ENCODE measurements around the gene SLC39A11.

Gene SLC39A11

DNA sequence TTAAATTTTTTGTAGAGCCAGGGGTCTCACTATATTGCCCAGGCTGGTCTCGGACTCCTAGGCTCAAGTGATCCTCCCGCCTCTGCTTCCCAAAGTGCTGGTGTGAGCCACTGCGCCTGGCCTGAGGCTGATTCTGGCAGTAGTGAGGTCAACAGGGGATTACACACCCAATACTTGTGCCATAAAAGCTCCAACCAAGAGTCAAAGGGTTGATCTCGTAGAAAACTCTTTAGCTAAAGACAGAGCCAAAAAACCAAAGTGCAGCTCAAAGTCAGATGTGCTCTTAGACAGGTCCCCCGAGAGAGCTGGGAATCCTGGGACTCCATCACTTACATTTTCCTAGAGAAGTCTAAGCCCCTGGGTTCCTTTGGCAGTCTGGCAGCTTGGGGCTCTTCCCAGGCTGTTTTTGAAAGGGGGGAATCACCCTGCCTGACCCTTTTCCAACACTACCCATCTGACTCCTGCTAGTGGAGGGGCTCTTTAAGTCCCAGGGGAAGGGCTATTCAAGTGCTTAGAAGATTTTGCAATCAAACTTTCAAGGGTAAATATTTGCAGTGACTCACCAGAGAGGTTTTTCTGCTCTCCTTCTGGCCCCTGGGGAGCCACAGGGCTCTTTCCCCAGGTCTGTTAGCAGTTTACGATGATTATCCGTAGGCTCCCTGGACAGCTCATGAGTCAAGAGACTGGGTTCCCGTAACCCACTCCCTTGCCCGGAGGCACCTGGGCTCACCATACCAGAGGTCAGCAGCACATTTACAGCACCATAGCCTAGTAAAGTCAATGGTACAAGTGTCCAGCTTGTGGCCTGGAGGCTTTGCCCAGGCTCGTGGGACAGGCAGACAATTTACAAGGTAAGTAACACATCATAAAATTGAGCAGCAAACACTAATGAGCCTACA lies 408.7 kb downstream of the SLC39A11 start:
- DNase-seq (ENCODE audit: low read depth), result peak; percentile 93

DNA sequence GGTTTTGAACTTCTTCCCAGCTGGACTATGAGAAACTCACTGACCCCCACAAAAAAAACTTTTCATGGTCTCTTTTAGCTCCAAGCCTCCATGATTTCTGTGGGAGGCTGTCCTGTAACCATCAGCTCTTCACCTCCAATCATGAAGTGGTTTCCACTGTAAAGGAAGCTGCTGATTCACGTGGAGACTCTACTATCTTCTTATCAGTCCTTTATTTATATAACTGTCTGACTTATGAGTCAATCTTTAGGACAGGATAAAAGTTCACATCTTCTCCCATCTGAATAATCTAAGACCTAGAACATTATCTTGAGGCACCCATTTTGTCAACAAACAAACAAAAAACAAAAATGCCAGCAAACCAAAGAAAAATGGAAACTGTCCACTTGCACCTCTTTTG lies 409.9 kb downstream of the SLC39A11 start:
- DNase-seq (ENCODE audit: low read depth), result no peak

DNA sequence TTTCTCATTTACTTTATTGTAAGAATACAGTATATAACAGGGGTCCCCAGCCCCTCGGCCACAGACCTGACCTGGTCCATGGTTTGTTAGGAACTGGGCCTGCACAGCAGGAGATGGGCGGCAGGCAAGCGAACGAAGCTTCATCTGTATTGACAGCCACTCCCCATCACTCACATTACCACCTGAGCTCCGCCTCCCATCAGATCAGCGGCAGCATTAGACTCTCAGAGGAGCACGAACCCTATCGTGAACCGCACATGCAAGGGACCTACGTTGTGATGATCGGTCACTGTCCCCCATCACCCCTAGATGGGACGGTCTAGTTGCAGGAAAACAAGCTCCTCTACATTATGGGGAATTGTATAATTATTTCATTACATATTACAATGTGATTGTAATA lies 410.6 kb downstream of the SLC39A11 start:
- no peak for DNase-seq (ENCODE audit: low read depth)

DNA sequence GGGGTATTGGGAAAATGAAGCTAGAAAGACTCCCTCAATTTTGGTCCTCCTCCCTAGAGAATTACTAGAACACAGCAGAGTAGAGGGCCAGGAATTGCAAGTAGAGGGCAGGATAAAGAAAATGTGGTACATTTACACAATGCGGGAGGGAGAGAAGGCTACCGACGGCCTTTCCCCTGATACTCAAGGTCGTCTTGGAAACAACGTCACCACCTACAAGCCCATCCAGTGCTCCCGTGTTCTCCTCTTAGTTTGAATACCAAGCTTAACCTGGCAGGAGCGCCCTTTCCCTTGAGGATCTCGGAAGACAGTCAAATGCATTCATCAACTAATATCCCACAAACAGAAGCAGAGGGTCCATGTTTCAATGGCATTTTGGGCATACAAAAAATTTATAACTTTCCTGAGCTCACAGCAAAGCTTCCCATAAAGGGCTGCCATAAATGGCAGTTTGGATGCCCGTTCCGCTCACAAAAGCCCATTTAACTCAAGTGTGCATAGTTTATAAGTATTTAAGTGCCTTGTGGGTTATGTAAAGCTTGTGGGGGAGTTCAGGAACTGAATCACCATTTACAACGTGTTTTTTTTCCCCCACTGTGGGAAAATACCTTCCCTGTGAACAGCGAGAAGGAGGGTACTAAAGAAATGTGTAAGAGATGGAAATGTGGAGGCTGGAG lies 414.6 kb downstream of the SLC39A11 start:
- no peak for DNase-seq (ENCODE audit: low read depth)

DNA sequence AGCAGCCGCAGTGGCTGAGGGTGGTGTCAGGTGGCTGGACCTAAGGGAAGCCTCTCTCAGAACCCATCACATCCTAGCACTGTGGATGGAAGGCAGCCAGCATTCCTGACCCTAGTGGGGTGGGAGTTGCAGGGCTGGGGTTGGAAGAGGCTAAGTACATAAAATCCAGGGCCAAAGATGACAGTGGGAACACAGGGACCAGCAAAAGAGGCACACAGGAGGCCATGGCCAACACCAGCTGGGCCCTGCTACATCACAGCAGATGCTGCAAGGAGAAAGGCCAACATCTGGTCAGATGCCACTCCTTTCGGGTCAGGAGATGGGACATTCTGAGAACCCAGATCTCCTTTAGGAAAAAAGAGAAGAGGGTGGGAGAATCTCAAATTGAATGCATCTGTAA lies 415.4 kb downstream of the SLC39A11 start:
- DNase-seq (ENCODE audit: low read depth), result no peak

DNA sequence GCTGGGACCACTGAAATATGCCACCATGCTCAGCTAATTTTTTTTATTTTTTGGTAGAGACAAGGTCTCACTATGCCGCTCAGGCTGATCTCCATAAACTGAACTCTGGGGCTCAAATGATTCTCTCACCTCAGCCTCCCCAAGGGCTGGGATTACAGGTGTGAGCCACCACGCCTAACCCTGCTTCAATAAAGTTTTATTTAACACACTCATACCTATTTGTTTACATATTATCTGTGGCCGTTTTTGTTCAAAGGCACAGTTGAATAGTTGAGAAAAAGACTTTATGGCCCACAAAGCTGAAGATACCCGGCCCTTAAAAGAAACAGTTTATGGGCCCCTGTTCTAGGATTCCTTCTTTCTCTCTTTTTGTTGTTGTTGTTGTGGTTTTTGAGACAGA lies 419.8 kb downstream of the SLC39A11 start:
- no peak for DNase-seq (ENCODE audit: low read depth)

DNA sequence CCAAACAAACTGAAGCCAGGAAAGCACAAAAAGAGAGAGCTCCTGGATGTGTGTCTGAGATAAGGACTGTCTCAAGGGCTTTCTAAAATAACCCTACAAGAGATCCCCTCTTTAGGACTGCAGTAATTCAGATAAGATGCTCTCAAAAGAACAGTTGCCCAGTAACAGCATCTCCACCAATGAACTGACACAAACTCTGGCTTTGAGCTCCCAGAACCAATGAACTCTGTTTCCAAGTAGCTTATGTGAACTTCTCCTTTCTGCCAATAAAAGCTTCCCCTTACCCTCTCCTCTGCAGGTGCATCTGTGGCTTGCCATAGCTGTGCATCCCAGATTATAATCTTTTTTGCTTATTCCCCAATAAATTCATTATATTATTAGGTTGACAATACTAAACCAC lies 421.5 kb downstream of the SLC39A11 start:
- DNase-seq (ENCODE audit: low read depth), result no peak

DNA sequence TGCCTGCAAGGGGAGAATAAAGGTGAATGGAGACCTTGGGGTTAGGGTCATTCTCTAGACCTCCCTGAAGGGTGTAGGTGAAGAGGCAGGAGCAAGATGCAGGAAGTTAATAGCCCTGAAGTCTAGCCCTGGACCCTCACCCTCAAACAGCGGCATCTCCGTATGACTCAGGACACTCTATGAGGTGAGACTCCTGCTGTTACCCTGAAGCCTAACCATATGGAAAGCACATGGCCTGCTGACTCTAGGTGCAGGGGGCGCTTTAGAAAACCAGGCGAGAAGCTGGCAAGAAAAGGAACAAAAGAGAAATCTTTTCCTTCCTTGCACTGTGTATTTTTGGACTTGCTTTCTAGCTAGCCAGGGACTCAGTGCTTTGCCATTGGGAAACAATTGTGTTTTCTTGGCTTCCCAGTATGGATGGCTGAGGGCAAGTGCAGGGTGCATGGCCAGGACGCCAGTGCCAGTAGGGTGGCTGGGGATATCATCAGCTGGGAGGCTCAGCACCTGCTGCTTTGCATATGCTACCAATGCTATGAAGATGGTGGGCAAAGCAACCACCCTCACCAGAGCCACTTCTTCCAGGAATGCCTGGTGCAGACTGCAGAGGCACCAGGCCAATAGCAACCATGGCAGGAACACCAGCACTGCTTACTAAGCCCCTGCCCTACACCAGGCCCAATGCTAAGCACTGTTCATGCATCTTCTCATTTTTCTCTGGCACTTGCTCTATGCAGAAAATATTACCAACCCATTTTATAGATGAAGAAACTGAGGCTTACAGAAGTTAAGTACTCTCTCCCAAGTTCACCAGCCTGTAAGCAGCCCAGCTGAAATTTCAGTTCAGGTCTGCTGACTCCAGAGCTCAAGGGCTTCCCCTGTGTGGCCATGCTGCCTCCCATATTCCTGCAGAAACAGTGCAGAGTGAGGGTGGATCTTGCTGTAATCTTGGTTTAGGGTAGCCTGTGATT lies 425.1 kb downstream of the SLC39A11 start:
- DNase-seq (ENCODE audit: low read depth), result no peak

DNA sequence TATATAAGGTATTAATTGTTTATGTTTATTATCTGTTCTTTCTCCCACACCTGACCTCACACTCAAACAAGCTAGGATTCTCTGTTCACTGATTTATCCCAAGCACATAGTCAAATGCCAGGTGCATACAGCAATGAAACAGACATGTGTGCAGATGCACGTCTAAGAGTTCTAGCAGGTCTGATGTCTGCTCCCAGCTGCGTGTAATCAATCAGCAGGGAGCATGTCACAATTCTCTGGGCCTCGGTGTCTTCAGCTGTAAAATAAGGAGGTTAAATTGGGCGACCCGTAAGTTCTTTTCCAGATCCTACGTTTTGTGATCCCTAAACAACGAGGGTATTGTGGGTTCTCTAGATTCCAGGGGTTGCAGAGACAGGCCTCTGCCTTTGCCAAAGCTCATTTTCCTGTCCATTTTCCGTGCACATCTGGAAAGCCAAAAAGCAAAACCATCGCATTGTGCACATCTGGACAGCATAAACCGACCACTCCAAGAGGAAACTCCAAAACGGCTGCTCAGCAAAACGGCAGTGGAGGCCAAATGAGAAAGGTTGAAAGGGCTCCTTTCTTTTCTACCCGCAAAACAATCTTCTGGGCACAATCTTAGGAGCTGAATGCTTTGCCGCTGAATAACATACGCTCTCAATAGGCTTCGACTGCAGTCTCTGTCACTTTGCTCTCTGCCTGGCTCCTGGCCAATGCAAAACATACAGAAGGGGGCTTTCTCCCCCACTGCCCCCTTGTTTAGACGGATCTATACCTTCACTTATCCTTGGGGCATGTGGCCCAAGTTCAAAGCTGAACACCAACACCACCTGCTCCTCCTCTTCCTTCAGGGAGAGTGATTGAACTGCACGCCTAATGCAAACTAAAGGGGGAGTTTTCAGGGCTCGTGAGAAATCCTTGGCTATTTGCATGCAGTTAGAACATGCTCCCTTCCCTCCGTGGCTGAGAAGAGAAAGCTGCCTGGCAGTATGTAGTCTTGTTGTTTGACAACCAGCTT lies 426.3 kb downstream of the SLC39A11 start:
- DNase-seq (ENCODE audit: low read depth), result peak; percentile 14

DNA sequence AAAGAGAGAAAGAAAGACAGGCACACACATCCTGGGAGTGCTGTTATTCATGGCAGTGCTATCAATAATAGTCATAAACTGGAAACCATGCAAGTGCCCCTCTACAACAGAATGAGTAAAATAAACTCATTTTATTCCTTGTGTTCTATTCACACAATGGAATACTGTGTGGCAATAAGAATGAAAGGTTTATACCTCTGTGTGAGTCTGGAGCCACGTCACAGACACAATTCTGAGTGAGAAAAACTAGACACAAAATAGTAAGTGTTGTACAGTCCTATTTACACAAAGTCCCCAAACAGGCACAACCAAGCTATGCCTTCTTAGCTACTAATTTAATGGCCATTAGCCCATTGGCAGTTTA lies 429.7 kb downstream of the SLC39A11 start:
- DNase-seq (ENCODE audit: low read depth), result no peak

DNA sequence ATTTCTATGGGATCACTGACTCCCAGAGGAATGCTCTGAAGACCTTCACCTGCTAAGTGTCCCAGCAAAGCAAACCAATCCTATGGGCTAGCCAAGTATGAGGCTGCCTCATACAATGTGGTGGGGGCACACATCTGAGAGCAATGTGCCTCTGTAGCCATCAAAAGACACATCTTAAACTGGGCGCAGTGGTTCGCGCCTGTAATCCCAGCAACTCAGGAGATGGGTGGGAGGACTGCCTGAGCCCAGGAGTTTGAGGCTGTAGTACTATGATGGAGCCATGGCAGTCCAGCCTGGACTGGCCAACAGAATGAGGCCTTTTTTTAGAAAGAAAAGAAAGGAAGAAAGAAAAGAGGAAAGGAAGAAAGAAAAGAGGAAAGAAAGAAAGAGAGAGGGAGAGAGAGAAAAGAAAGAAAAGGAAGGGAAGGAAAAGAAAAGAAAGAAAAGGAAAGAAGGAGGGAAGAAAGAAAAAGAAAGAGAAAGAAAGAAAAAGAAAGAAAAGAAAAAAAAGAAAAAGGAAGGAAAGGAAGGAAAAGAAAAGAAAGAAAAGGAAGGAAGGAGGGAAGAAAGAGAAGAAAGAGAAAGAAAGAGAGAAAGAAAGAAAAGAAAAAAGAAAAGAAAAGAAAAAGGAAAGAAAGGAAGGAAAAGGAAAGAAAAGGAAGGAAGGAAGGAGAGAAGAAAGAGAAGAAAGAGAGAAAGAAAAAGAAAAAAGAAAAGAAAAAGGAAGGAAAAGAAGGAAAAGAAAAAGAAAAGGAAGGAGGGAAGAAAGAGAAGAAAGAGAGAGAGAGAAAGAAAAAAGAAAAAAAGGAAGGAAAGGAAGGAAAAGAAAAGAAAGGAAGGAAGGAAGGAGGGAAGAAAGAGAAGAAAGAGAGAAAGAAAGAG lies 430.3 kb downstream of the SLC39A11 start:
- DNase-seq (ENCODE audit: low read depth), result no peak

DNA sequence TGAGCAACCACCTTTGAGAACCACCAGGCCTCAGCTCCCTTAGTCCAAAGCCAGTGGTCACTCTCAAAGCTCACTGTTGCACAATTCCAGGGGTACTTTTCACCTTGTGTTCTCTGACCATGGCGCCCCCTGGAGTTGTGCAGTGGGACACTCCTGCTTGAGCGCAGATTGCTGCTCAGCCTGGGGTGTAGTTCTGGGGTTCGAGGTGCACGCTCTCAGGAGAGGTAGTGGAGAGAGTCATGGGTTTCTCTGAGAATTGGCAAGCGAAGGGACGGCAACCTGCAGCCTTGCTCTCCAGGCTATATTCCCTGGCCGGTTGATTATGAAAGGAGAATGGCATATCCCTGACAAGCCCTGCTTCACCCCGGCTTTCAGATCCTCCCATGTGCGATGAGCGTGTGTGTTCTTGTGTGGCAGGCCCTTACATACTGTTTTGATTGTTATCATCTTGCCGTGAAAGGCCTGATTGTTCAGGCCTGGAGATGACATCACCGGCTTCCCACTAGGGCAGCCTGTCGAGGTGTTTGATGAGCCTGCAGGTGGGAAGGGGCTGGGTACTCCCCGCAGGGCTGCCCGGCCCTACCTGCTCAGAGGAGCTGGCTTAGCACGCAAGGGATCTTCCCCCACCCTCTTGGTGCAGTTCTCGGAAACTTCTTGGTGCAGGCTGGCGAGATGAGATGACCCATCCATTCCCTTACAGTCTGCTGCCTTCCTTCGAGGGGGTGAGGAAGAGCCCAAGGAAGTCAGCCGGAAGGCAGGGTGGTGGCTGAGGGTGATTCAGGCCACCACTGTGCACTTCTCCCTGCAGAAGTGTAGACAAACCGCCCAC lies 431.2 kb downstream of the SLC39A11 start:
- no peak for DNase-seq (ENCODE audit: low read depth)

DNA sequence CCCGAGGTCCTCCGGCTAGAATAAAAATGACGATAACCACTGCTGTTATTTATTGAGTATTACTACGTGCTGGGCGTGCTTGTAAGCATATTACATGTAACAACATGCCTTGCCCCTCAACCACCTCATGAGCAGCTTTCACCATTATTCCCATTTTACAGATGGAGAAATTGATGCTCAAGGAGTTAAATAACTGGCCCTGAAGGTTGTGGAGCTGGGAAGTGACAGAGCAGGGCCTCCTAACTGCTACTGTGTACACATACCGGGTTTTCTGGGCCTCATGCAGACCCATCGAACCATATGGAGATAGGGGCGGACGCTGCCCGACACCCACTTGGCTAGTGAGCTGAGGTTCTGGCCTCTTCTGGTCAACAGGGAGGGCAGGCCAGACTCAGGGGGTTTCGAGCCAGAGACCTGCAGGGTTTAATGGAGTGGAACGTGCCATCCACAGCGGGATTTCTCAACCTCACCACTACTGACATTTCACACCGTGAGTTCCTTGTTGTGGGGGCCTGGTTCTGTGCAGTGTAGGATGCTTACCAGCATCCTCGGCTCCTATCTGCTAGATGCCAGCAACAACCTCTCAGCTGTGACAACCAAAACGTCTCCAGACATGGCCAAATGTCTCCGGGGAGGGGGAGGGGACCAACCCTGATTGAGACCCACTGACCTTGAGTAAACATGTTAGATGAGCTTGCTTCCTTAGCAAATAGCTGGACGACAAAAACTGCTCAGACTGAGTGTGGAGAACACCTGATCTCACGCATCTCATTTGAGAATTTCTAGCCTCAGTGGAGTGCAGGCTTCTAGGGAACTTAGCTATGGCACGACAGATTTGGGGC lies 432.0 kb downstream of the SLC39A11 start:
- no peak for DNase-seq (ENCODE audit: low read depth)

DNA sequence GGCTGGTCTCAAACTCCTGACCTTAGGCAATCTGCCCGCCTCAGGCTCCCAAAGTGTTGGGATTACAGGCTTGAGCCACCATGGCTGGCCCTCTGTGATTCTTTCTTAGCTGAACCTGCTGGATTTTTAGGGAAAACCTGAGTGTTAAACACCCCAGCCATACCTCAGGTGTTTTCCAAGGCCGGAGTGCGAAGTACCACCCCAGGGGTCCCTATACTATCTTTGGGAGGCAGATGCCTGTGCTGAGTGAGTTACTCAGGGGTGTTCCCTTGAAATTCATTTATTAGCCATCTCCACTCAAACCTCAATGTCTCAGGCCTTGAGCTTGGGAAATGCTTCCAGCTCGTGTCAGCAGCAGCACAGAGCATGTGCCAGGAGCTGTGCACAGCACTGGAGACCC lies 432.7 kb downstream of the SLC39A11 start:
- DNase-seq (ENCODE audit: low read depth), result no peak

DNA sequence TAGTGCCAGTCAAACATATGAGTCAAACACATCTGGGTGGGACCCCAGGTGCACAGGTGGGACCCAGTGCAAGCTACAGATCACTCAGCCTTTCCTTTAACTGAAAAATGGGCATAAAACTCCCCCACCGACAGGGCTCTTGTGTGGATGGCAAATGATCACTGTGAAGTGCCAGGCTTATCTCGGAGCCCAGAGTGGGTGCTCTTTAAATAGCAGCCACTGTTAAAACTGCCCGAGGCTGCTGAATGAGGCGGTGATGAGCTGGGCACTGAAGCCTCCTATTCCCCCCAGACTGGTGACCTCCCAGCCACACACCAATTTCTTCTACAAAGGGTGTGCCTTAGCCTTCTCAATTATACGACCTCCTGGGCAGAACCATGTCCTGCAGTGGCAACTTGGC lies 433.8 kb downstream of the SLC39A11 start:
- DNase-seq (ENCODE audit: low read depth), result no peak

DNA sequence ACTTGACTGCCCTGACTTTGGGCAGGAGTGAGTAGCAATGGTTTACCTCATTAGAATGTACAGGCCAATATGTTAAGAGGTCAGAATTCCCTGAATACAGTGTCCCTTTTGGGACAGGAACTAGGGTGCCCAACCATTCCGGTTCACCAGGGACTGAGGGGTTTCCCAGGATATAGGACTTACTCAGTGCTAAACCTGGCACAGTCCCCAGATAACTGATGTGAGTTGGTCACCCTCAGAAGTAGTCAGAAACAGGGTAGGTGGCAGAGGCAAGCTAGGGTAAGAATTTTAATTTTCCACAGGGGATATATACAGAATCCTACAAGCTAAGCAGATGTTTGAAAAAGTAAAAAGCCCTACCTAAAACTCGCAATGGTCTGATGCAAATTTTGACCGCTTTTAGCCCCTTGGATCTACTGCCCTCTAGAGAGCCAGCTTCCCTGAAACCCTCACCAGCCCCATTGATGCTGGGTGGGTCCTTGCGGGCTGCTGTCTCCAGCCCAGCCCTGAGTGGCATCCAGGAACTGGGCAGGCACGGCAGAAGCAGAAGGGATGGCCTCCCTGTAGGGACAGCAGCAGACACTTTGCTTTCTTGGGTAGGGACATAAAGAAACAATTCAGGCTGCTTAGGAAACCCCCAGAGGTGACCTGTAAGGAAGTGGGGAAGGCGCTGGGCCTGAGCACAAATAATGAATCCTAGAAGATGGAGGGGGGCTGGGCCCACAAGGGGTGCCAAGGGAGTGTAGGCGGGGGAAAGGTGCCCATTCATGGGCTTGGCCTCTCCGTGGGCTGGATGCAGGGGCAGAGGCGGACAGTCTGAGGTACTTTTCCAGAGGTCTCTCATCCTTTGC lies 434.8 kb downstream of the SLC39A11 start:
- DNase-seq (ENCODE audit: low read depth), result no peak

DNA sequence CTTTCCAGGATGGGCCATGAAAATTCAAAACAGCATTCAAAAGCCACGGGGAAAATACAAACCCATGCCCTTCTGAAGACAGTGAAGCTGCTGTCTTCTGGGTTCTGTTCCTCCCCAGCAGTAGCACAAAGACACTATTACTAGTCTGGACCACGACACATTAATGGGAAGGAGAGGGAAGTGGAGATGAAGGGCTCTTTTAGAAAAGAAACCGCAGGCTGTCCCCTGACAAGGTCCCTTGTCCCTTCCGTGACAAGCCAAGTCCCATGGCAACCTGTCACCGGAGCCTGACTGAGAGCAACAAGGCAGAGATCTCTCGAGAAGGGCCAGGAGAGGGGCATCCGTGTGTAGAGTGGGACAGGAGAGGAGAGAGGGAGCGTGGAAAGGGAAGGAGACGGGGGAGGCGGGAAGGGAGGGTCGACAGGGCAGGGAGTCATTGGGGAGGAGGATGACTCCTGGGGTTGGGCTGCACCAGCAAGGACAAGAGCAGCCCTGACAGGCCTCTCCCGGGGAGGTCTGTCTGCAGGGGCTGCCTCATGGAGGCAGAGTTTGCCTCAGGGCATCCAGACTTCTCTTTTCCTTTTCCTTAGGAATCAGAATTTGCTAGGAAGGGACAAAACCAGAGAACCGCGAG lies 436.2 kb downstream of the SLC39A11 start:
- no peak for DNase-seq (ENCODE audit: low read depth)
